ENCODE measurements around the gene TMPRSS9. TPM values are rescaled to one million over a fixed set of nuclear protein-coding genes. Genes with fewer than 3 reads are reported as not detected.
"Not testable (repeated sequence)": the region's sequence is repeated elsewhere in the genome, so short reads cannot be mapped to it uniquely, and the experiment has no call there.

TMPRSS9 gene
- total RNA-seq, 1 donor from 2014 or later = not detected

DNA sequence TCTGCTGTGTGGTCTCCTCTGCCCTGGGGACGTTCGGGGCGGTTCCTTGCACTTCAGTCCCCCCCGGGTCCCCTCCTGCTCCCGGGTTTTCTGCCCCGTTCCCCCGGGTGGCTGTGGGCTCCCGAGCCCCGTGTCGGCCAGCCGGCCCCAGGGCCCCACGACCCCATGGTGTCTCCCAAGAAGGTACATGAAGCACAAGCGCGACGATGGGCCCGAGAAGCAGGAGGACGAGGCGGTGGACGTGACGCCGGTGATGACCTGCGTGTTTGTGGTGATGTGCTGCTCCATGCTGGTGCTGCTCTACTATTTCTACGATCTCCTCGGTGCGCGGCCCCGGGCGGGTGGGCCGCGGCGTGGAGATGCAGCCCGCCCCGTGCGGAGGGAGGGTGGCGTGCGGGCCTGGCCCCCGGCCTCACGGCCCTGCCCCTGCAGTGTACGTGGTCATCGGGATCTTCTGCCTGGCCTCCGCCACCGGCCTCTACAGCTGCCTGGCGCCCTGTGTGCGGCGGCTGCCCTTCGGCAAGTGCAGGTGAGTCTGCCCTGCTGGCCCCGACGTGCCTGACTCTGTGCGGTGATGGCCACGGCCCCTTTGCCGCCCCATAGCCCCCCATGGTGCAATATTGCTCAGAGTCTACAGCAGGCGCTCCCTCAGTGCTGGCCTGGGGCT is 20.3 kb upstream of the TMPRSS9 start:
- ATAC-seq (no peak), DNase-seq (no peak)
- intact Hi-C loops (cut with micrococcal nuclease) = no loop called here

DNA sequence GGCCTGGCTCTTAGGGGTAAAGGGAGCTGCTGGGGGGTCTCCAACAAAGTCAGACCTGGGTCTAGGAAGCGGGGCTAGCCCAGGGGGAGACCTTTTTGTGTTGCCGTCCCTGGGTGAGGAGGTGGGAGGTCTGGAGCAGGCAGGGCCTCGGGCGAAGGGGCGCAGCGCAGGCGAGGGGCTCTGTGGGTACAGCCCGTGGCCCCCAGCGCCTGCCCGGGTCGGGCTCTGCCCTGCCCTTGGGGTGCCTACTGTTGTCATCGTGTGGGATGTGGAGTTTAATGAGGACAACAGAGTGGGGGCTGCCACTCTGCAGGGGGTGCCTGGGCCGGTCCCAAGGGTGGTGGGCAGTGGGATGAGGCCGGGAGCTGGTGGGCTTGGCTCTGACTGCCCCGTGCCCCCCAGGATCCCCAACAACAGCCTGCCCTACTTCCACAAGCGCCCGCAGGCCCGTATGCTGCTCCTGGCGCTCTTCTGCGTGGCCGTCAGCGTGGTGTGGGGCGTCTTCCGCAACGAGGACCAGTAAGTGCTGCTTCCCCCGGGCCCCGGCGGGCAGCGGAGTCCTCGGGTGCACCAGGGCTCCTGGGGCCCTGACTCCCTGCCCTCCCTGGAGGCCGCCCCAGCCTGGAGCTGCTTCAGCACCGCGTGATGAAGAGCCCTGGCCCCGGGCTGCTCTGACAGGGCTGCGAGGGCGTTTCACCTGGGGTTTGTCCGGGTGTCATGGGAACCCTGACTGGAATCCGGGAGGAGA is 19.4 kb upstream of the TMPRSS9 start:
- ATAC-seq (no peak), DNase-seq (no peak)
- intact Hi-C loops (cut with micrococcal nuclease) = no loop called here

DNA sequence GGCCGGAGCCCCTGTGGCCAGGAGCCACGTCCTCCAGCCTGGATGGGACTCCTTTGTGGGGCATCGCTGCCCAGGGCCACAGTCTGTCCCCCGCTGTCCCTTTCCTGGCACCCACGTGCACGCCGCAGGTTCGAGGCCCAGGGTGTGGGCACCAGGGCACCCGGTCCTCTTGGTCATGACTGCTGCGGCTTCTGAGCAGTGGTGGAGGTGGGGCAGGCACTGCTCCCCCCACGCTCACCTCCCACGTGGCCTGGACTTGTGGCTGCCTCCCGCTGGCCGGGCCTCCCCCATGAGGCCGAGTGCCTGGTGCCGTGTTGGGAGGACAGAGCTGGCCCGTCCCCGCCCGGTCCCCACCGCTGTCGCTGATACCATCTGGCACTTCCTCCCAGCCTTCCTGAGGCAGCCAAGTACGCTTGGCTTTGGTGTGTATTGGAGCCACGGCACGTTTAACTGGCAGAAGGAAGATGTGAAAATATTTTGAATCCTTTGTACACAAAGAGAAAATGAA is 18.8 kb upstream of the TMPRSS9 start:
- ATAC-seq = no peak
- no peak for DNase-seq
- intact Hi-C loops (cut with micrococcal nuclease) = no loop called here

DNA sequence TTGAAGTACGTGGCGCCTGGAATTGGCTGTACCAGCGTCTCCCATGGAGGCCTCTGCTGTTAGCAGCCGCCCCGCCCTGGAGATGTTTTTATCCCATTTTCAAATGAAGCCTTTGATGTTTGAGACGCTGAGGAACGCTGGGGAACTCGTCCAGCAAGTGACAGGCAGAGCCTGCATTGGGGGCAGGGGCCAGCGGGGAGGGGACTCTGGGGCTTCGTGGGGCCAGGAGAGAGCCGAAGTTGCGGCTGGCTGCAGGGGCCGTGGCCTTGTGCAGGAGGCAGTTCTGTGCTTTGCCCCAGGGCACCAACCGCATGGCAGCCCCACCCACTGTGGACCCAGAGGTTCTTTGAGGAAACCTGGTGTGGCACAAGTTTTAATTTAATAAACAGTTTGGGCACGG is 18.1 kb upstream of the TMPRSS9 start:
- intact Hi-C loops (cut with micrococcal nuclease) = no loop called here
- DNase-seq = no peak
- no peak for ATAC-seq

DNA sequence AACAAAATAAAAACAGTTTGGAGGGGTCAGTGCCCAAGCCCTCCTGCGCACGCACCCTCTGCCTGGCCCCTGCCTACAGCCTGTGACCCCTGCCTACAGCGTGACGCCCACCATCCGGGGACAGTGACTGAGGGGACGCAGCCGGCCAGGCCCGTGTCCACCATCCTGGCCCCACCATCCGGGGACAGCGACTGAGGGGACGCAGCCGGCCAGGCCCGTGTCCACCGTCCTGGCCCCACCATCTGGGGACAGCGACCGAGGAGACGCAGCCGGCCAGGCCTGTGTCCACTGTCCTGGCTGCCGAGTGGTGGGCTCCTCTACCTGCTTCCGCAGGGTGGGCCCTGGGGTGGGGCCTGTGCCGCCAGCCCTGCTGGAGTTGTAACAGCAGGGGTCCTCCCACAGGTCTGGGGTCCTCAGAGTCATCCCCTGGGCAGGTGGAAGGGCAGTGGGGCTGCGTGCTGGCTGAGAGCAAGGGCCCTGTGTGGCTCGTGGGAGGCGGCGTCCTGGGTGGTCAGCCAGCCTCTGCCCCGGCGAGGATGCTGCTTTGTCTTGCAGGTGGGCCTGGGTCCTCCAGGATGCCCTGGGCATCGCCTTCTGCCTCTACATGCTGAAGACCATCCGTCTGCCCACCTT is 17.3 kb upstream of the TMPRSS9 start:
- ATAC-seq (no peak), DNase-seq (peak; percentile 20)

DNA sequence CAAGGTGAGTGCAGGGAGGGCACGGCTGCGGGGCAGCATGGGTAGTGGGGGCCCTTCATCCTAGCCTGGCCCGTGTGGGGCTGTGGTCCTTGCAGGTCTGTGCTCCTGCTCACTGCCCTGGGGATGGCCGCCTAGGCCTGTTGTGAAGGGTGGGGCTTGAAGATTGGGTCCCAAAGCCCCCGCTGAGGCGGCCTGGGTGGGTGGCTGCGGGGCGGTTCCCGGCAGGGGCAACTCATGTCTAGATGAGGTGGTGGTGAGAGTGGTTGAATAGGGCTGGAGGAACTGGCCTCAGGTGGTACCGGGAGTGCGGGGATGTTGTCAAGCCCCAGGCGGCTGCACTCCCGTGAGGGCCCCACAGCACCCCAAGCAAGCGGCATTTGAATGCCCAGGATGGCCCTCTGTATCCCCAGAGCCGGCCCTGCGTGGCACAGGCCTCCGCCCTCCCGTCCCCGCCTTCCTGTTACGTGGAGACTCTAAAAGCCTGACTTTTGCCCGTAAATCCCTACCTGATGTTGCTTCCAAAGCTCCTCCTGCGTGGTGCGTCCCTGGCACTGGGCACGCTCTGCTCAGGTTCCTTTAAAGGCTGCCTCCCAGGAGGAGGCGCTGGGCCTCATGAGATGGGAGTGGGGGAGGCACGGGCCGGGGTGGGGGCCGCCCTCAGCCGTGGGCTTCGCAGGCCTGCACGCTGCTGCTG is 16.6 kb upstream of the TMPRSS9 start:
- intact Hi-C loops (cut with micrococcal nuclease) = no loop called here
- DNase-seq (peak; percentile 27), ATAC-seq (no peak)

More for the DNA sequence above, 17.3 kb upstream of the TMPRSS9 start:
- intact Hi-C loops (cut with micrococcal nuclease) = no loop called here

DNA sequence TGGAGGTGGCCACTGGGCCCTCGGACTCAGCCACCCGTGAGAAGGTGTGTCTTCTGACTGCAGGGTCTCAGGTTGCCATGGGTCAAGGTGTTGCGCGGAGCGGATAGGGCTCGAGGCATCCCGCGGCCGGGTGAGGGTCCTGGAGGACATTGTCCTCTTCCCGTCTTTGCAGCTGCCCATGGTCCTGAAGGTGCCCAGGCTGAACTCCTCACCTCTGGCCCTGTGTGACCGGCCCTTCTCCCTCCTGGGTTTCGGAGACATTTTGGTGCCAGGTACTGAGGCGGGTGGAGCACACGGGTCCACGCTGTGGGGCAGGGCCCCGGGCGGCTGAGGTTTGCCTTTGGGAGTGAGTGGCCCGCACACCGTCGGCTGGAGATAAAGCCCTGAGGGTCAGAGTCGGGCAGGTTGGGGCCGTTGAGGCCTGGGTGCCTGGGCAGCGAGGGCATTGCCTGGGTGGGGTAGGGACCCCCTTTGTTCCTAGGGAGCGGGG is 15.6 kb upstream of the TMPRSS9 start:
- DNase-seq = peak; percentile 17
- intact Hi-C loops (cut with micrococcal nuclease) = no loop called here
- no peak for ATAC-seq

DNA sequence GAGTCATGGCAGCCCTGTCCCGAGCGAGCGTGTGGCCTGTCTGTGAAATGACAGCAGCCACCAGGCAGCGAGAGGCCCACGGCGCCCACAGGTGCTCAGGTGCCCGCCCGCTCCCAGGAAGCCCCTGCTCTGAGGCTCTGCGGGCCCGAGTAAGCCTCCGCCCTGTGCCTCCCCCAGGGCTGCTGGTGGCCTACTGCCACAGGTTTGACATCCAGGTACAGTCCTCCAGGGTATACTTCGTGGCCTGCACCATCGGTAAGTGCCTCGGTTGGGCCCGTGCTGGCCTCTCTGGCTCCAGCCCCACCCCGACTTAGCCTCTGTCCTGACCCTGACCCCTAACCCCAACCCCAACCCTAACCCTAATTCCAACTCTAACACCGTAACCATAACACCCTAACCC is 15.0 kb upstream of the TMPRSS9 start:
- intact Hi-C loops (cut with micrococcal nuclease) = no loop called here
- peak; percentile 20 for DNase-seq
- ATAC-seq = no peak

DNA sequence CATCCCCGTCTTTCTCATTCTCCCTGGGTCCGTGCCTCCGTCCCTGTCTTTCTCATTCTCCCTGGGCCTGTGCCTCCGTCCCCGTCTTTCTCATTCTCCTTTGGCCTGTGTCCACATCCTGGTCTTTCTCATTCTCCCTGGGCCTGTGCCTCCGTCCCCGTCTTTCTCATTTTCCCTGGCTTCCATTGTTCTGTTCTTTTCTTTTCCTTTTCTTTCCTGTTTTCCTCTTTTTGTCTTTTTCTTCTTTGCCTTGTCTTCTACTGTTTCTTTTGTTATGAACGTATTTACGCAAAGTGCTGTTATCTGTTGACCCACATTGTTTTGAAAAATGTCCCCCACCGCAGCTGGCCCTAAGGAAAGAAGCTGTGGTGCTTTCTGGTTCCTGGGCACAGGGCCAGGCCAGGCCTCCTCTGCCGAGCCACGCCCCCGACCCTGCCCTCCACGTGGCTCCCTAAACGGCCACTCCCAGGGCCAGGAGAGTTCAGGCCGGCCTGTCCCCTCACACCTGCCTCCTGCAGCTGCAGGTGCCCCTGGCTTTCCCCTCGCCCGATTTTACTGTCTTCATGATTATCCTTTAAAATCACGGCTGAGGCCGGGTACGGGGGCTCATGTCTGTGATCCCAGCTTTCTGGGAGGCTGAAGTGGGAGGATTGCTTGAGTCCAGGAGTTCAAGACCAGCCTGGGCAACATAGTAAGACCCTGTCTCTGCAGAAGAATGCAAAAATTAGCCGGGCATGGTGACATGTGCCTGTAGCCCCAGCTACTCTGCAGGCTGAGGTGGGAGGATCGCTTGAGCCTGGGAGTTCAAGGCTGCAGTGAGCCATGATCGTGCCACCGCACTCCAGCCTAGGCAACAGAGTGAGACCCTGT is 14.0 kb upstream of the TMPRSS9 start:
- intact Hi-C loops (cut with micrococcal nuclease) = no loop called here
- DNase-seq (peak; percentile 74), ATAC-seq (peak; percentile 63)

DNA sequence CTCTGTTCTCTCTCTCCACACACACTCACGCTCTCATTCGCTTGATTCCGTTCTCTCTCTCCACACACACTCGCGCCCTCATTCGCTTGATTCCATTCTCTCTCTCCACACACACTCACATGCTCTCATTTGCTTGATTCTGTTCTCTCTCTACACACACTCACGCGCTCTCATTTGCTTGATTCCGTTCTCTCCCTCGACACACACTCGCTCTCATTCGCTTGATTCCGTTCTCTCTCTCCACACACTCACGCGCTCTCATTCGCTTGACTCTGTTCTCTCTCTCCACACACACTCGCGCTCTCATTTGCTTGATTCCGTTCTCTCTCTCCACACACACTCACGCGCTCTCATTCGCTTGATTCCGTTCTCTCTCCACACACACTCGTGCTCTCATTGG is 10.2 kb upstream of the TMPRSS9 start:
- intact Hi-C loops (cut with micrococcal nuclease); ATAC-seq; DNase-seq: not testable (repeated sequence)

DNA sequence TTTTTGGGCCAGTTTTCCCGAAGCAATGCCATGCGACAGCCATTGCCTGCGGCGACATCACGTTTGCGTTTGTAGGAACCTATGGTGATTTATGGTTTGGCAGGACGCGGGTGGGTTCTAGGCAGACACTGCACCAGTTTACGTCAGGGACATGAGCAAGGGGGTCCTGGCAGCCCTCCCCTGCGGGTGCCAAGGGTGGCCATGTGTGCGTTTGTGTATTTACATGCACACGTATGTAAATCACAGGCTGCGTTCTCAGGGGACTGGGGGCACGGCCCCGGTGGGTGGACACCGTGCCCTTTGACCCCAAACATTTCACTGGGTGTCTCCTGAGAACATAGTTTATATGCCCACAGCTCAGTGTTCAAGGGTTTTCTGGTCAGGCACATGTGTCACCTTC is 9.4 kb upstream of the TMPRSS9 start:
- DNase-seq (no peak), ATAC-seq (no peak)
- intact Hi-C loops (cut with micrococcal nuclease) = no loop called here

DNA sequence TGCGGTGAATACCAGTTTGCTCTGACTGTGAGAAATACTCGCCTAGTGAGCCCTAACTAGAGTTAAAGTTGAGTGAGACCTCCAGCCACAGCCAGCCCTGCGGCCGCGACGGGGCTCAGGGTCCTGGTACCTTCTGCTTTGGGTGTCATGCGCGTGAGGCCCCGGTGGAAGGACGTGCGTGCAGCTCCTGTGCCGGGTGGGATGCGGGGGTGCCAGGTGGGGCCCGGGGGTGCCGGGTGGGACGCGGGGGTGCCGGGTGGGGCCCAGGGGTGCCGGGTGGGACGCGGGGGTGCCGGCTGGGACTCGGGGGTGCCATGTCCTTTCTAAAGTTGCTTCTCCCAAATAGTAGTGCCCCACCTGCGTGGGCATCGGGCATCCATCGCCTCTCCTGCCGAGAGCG is 8.5 kb upstream of the TMPRSS9 start:
- DNase-seq = no peak
- intact Hi-C loops (cut with micrococcal nuclease) = no loop called here
- ATAC-seq = no peak

DNA sequence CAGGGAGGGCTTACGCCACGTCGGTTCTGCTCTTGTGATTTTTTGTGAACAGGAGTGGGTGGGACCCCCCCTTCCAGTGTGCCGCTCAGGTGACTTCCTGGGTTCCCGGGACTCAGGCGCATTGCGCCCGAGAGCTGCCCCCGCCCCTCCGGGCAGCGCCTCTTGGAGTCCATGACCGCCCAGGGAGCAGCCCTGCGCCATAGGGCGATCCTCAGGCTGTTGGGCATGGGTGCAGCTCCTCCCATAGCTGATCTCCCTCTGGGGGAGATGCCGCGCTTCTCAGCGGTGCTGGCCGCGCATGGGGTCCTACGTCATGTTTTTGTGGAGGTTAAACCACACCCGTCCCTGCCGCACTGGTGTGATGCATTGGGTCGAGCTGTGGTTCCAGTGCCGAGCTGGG is 7.9 kb upstream of the TMPRSS9 start:
- intact Hi-C loops (cut with micrococcal nuclease) = no loop called here
- no peak for DNase-seq
- no peak for ATAC-seq

DNA sequence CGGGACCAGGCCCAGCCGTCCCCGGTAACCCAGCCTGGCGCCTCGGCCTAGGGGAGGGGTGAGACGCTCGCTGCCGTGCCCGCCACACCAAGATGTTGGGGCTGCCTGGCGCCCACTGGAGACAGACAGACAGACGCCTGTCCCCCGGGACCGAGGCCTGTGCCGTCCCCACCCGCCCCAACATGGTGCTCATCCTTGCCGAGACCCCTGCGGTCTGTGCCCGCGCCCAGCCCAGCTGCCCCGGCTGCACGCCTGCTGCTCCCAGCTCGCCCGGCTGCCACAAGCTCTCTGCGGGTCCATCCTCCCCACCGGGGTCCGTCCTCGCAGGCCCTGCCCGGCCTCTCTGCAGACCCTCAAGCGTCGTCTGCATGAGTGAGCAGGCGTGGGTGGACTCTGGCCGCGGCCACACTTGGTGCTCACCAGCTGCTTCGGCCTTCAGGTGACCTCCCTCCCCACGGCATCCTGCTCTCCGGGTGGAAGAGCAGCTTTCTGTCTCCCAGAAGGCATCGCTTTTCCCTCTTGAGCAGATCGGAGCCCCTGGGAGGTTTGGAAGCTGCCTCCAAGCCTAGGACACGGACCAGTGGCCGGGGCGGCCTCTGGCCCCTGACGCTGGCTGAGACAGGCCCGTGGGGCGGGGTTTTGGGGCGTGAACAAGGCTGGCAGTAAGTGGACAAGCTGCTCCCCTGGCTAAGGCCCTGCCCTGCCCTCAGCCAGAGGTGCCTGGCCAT is 6.7 kb upstream of the TMPRSS9 start:
- intact Hi-C loops (cut with micrococcal nuclease) = no loop called here

DNA sequence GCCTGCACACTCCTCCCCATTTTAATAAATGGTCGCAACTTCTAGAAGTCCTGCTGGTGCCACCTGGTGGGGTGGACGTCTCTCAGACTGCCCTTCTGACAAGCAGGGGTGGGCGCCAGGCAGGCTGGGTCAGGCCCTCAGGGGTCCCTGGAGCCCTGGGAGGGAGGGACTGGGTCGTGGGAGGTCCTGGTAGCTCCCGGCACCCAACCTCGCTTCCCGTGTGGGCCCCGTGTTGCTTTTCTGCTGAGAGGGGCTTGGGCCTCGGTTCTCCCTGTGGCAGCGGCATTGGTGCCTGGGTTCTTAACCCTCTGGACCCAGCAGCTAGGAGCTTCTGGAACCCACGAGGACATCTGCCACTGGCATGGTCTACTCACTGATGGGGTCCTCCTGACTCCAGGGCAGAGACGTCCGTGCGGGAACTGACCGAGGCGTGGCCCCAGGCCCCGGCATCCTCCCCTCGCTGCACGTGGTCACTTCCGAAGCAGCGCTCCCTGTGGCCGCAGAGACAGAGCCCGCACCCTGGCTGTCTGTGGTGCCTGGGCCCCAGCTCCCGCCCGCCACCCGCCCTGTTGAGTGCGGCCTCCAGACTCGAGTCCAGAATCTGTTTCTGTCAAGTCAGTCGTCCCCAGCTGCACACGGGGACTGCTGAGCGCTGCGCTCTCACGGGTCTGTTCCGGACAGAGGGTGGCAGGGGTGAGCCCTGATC is 6.0 kb upstream of the TMPRSS9 start:
- intact Hi-C loops (cut with micrococcal nuclease) = no loop called here
- peak; percentile 13 for ATAC-seq
- no peak for DNase-seq

More for the DNA sequence above, 6.7 kb upstream of the TMPRSS9 start:
- ATAC-seq (peak; percentile 19), DNase-seq (no peak)

DNA sequence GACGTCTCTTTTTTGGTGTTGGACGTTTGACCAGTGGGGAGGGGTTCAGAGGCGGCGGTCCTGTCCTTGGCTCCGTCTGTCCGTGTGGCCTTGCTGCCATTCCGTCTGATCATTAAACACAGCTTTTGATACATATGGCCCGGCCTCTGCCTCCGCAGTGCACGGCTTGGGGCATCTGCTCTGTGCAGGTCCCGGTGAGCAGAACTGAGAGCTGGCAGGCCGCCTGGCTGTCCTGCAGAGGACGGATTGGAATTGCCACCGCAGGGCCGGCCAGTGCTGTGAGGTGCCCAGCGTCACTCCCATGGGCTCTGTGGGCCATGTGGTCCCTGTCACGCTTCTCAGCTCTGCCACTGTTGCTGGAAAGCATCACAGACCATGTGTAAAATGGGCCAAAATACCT is 5.4 kb upstream of the TMPRSS9 start:
- DNase-seq = no peak
- intact Hi-C loops (cut with micrococcal nuclease) = no loop called here
- no peak for ATAC-seq

All from left ventricle myocardium superior (tissue), 1 donor.